HEK293 (cell line): Measurements from ENCODE around the gene ARPC5L.

Experiments
- CTCF ChIP-seq: fragments of 450-650 bp; formaldehyde crosslinking; IDR thresholded peaks from 2 replicates; pipeline ENCODE4 v1.5.1; 2016; ENCODE audit warnings: missing biosample characterization, missing genetic modification characterization
- GFI1B ChIP-seq: fragments of 450-650 bp; formaldehyde crosslinking; IDR thresholded peaks from 2 replicates; pipeline ENCODE4 v1.5.1; 2016; ENCODE audit warnings: missing biosample characterization, missing genetic modification characterization
- ZBTB20 ChIP-seq: fragments of 450-650 bp; formaldehyde crosslinking; IDR thresholded peaks from 2 replicates; pipeline ENCODE4 v1.5.1; 2016; ENCODE audit warnings: missing biosample characterization, missing genetic modification characterization
- ZBTB7A ChIP-seq: fragments of 450-650 bp; formaldehyde crosslinking; IDR thresholded peaks from 2 replicates; pipeline ENCODE4 v1.5.1; 2016; ENCODE audit warnings: low read depth, missing biosample characterization, missing genetic modification characterization
- ZFHX2 ChIP-seq: fragments of 450-650 bp; formaldehyde crosslinking; conservative IDR thresholded peaks from 2 replicates; pipeline ENCODE4 v1.5.1; 2016; ENCODE audit warnings: missing biosample characterization, missing genetic modification characterization
- ZNF175 ChIP-seq: fragments of 450-650 bp; formaldehyde crosslinking; IDR thresholded peaks from 2 replicates; pipeline ENCODE4 v1.5.1; 2016; ENCODE audit warnings: missing biosample characterization, missing genetic modification characterization
- ZNF211 ChIP-seq: fragments of 450-650 bp; formaldehyde crosslinking; IDR thresholded peaks from 2 replicates; pipeline ENCODE4 v1.5.1; 2016; ENCODE audit warnings: low read depth, missing biosample characterization, missing genetic modification characterization
- ZNF239 ChIP-seq: fragments of 450-650 bp; formaldehyde crosslinking; IDR thresholded peaks from 2 replicates; pipeline ENCODE4 v1.5.1; 2016; ENCODE audit warnings: missing biosample characterization, missing genetic modification characterization
- ZNF280D ChIP-seq: fragments of 450-650 bp; formaldehyde crosslinking; IDR thresholded peaks from 2 replicates; pipeline ENCODE4 v1.5.1; 2016; ENCODE audit warnings: missing biosample characterization, missing genetic modification characterization
- ZNF791 ChIP-seq: fragments of 450-650 bp; formaldehyde crosslinking; IDR thresholded peaks from 2 replicates; pipeline ENCODE4 v1.5.1; 2016; ENCODE audit warnings: missing biosample characterization, missing genetic modification characterization
- TF ChIP-seq, protein P1 (sequence below): fragments of 450-650 bp; formaldehyde crosslinking; IDR thresholded peaks from 2 replicates; pipeline ENCODE4 v1.5.1; 2016; ENCODE audit warnings: missing biosample characterization, missing genetic modification characterization, borderline replicate concordance
- TF ChIP-seq, protein P2 (sequence below): fragments of 450-650 bp; formaldehyde crosslinking; IDR thresholded peaks from 2 replicates; pipeline ENCODE4 v1.5.1; 2016; ENCODE audit warnings: missing biosample characterization, missing genetic modification characterization
- TF ChIP-seq, protein P3 (sequence below): fragments of 450-650 bp; formaldehyde crosslinking; IDR thresholded peaks from 2 replicates; pipeline ENCODE4 v1.5.1; 2016; ENCODE audit warnings: missing biosample characterization, missing genetic modification characterization

GRCh38 chr9:124897570-124898460, 35.9 kb downstream of the ARPC5L start:
- TF ChIP-seq CTCF (tag by site-specific recombination) (no peak), ZNF239 (tag by site-specific recombination) (no peak), ZBTB20 (tag by site-specific recombination) (no peak), ZNF211 (tag by site-specific recombination) (no peak), ZBTB7A (tag by site-specific recombination) (no peak), ZFHX2 (no peak), GFI1B (tag by site-specific recombination) (no peak), ZNF280D (tag by site-specific recombination) (no peak), ZNF791 (no peak), ZNF175 (tag by site-specific recombination) (no peak)
- TF ChIP-seq, protein P1, sequence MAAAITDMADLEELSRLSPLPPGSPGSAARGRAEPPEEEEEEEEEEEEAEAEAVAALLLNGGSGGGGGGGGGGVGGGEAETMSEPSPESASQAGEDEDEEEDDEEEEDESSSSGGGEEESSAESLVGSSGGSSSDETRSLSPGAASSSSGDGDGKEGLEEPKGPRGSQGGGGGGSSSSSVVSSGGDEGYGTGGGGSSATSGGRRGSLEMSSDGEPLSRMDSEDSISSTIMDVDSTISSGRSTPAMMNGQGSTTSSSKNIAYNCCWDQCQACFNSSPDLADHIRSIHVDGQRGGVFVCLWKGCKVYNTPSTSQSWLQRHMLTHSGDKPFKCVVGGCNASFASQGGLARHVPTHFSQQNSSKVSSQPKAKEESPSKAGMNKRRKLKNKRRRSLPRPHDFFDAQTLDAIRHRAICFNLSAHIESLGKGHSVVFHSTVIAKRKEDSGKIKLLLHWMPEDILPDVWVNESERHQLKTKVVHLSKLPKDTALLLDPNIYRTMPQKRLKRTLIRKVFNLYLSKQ (tag by site-specific recombination): no peak
- TF ChIP-seq, protein P2, sequence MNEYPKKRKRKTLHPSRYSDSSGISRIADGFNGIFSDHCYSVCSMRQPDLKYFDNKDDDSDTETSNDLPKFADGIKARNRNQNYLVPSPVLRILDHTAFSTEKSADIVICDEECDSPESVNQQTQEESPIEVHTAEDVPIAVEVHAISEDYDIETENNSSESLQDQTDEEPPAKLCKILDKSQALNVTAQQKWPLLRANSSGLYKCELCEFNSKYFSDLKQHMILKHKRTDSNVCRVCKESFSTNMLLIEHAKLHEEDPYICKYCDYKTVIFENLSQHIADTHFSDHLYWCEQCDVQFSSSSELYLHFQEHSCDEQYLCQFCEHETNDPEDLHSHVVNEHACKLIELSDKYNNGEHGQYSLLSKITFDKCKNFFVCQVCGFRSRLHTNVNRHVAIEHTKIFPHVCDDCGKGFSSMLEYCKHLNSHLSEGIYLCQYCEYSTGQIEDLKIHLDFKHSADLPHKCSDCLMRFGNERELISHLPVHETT (tag by site-specific recombination): no peak
- TF ChIP-seq, protein P3, sequence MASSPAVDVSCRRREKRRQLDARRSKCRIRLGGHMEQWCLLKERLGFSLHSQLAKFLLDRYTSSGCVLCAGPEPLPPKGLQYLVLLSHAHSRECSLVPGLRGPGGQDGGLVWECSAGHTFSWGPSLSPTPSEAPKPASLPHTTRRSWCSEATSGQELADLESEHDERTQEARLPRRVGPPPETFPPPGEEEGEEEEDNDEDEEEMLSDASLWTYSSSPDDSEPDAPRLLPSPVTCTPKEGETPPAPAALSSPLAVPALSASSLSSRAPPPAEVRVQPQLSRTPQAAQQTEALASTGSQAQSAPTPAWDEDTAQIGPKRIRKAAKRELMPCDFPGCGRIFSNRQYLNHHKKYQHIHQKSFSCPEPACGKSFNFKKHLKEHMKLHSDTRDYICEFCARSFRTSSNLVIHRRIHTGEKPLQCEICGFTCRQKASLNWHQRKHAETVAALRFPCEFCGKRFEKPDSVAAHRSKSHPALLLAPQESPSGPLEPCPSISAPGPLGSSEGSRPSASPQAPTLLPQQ (tag by site-specific recombination): no peak
